GM10266 (cell line): ENCODE data around the gene IKBKE.

Experiments
- DNase-seq: peaks from one replicate; pipeline ENCODE4 v3.0.0; 2012; ENCODE audit errors: extremely low spot score
- CTCF ChIP-seq: IDR thresholded peaks from 2 replicates; pipeline ENCODE4 v1.5.1; 2012; ENCODE audit warnings: mild to moderate bottlenecking, low read depth; ENCODE audit not compliant: control insufficient read depth, insufficient read depth; ENCODE audit errors: missing control alignments

IKBKE gene

GRCh38 chr1:206512058-206512850 lies 42.0 kb downstream of the IKBKE start:
- TF ChIP-seq CTCF = no peak
- no peak for DNase-seq

- no peak for DNase-seq
- TF ChIP-seq CTCF = no peak
Observed at GRCh38 chr1:206512851-206513180, 42.5 kb downstream of the IKBKE start.

- no peak for TF ChIP-seq CTCF
- DNase-seq = no peak
Observed at GRCh38 chr1:206513312-206514111, 43.2 kb downstream of the IKBKE start.

- TF ChIP-seq CTCF = no peak
- DNase-seq = no peak
Observed at GRCh38 chr1:206514813-206515387, 44.6 kb downstream of the IKBKE start.

- DNase-seq = no peak
- no peak for TF ChIP-seq CTCF
Observed at GRCh38 chr1:206516728-206516990, 46.4 kb downstream of the IKBKE start.

GRCh38 chr1:206517784-206518183 lies 47.5 kb downstream of the IKBKE start:
- DNase-seq = no peak
- TF ChIP-seq CTCF = no peak

- DNase-seq = no peak
- TF ChIP-seq CTCF = no peak
Observed at GRCh38 chr1:206518206-206518605, 47.9 kb downstream of the IKBKE start.
